GM19328 (cell line): ENCODE data around the gene SYNE1.
"Not testable (repeated sequence)": the region's sequence is repeated elsewhere in the genome, so short reads cannot be mapped to it uniquely, and the experiment has no call there.

Experiments
- ATAC-seq: cut with Tn5 transposase; IDR thresholded peaks from one replicate; pipeline ENCODE4 v1.9.1; 2021; ENCODE audit warnings: mild to moderate bottlenecking, moderate library complexity; ENCODE audit not compliant: unreplicated experiment

SYNE1 gene

DNA sequence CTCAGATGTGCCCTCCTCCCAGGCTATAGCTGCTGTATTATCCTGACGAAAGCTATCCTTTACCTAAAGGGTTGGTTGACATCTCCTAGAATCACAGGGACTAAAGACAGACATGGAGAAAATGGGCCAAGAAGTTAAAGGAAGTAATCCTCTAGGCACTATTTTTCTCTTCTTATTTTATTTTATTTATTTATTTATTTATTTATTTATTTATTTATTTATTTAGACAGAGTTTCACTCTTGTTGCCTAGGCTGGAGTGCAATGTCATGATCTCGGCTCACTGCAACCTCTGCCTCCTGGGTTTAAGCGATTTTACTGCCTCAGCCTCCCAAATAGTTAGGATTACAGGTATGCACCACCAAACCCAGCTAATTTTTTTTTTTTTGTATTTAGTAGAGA, 309.0 kb downstream of the SYNE1 start:
- not testable (repeated sequence) for ATAC-seq

DNA sequence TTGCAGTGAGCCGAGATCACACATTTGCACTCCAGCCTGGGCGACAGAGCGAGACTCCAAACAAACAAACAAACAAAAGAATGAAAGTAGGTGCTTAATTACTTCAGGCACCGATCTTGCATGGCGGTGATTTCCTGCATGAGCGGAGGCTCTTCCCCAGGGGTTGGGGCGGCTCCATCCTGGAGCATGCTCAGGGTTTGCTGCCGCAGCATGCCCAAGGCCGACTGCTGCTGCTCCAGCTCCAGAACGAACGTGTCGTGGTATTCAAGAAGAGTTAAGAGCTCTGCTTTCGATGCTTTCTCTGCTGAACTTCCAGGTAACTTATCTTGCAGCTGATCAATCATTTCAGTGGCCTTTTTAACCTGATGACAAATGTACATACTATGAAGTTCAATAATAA, 313.8 kb downstream of the SYNE1 start:
- no peak for ATAC-seq

DNA sequence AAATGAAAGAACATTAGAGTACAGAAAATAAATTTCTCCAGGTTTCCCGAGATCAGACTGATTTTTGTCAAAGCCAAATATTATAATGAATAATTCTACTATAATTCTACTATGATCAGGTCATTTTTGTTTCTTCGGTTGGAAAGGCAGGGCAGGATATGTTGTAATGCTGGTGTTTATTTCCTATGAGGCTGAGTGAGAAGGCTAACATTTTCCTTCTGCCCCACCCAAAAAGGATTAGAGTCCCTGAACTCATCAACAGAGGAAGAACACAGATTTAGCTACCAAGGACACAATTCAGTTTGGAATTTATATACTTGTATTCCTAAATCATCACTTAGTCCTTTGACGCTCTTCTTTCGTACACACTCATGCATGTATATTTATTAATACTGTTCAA, 318.9 kb downstream of the SYNE1 start:
- no peak for ATAC-seq

DNA sequence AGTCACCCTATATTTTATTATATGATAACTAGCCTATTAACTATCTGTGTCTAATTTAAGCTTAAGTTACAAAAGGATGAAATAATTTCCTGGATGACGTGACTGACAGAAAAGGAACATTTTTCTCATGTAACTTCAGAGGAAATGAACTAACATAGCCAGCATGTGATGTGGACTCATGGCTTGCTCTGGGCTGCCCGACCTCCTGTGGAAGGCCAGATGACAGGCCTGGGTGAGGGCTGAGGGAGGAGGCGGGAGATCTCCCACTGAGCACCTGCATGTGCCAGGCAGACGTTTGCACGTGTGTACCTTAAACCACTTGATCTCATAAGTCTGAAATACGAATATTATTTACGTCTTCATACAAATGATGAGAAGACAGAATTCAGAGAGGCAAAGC, 321.1 kb downstream of the SYNE1 start:
- ATAC-seq: no peak

DNA sequence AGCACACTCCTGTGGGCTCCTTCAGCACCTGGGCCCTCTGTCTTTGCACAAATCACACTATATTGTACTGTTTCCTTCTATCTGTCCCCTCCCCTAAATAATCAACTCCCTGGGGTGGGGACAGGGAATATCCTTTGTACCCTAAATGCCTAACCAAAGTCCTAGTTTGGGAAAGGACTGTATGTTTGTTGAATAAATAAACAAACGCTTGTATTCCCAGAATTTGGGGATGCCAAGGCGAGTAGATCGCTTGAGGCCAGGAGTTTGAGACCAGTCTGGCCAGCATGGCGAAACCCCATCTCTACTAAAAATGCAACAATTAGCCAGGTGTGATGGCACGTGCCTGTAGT, 322.7 kb downstream of the SYNE1 start:
- no peak for ATAC-seq

DNA sequence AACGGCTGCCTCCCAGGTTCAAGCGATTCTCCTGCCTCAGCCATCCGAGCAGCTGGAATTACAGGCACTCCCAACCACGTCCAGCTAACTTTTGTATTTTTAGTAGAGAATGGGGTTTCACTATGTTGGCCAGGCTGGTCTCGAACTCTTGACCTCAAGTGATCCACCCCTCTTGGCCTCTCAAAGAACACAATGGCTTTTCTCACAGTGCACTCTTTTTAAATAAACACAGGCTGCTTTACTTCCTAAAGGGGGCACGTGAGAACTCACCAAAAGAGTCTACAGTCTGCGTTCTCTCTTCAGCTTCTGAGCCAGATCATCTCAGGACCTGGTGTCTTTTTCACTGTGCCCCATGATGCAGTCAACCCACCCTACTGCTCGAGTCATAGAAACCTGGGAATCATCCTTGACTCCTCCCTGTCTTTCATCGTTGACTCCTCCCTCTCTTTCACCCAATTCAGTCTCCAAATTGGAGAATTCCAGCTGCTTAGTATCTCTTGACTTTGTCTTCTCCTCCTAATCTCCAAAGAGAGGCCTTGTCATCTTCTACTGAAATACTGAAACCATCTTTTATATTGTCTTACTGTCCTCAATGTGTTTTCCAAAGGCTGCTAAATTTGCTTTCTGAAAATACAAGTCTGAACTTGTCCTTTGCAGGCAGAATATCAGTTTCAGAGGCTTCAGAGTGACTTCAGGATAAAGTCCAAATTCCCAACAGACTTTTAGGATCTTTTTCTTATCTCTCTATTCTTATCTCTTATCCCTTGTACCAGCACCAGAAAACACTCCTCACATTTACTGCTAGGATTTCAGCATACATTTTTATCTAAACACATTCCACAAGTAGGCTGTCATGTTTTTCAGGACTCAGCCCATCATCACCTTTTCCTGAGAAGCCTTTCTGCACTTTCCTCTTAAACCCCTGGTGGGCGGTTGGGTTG, 323.4 kb downstream of the SYNE1 start:
- no peak for ATAC-seq

DNA sequence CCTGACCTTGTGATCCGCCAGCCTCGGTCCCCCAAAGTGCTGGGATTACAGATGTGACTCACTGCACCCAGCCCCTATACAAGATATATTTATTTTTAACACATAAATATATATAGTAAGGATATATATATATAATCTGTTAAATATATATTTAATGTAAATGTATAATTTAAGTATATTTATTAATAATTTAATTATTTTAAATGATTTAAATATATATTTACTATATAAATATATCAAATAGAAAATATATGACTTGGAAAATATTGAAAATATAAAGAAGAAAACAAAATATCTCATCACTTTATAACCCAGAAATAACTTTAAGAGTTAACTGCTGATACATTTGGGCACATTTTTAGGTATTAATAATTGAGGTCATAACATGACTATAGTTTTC, 324.7 kb downstream of the SYNE1 start:
- ATAC-seq: no peak

DNA sequence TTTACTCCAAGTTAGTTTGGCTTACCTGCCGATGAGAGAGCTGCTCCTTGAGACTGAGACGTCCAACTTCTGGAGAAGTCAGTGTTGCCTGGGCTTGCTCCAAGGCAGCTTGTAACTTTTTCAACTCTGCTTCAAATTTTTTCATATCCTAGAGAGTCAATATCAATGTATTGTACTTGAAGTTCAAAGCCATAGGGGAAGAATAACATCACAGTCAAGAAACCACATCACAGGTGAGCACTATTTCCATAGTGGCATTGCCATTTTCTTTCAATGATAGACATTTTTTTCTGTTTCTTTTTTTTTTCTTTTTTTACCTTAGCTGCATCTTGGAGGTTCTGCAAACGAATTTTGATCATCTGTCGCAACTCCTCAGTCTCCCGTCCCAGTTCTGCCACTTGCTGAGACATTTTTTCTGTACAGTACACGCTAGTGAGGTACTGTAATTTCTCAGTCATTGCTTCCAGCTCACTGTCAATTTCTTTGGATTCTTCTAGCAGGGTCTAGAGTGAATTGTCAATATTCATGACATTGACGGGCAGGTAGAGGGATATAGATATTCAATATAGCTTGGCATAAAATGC, 326.7 kb downstream of the SYNE1 start:
- no peak for ATAC-seq

DNA sequence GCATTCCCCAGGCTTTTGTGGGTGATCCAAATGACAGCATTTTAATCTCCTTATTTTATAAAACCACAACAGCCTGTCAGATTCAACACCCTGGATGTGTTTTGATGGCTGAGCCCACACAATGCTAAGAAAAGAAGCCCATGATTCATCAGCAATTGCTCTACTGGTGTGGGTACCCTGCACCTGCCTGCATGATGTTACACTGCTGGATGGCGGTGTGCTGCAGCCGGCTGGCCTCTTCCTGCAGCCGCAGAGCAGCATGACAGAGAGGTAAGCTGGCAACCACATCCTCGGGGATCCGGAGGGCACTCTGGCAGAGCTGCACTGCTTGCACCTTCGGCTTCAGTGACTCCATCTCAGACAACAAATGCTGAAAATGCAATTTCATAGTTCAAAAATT, 327.5 kb downstream of the SYNE1 start:
- no peak for ATAC-seq

DNA sequence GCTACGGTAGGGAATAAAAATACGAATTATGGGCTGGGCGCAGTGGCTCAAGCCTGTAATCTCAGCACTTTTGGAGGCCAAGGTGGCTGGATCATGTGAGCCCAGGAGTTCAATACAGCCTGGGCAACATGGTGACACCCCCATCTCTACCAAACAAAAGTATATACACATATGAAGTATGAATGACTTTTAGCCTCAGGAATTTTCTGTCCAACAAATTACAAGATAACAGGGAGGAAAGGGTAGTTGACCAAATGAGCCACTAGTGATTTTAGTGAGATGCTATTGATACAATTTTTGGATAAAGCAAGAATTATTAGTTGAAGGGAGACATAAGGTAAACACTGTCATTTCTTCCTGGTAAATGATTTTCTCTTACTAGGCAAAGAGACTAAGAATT, 328.2 kb downstream of the SYNE1 start:
- ATAC-seq: no peak

DNA sequence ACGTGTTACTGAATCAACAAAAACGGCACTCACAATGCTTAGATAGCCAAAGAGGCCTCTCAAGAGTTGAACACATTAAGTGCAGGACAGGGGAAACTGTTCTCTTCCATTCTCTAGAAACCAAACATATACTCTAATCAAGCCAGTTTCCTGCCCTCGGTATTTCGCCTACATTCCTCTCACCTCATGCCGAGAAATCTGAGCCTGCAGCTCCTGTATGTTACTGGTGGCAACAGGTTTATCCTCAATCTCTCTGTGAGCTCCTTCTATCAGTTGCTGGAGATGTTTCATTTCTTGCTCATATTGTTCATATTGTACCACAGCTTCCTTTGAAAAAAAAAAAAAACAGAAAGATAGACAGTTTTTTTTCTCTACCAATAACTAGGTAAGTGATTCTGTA, 328.9 kb downstream of the SYNE1 start:
- no peak for ATAC-seq

DNA sequence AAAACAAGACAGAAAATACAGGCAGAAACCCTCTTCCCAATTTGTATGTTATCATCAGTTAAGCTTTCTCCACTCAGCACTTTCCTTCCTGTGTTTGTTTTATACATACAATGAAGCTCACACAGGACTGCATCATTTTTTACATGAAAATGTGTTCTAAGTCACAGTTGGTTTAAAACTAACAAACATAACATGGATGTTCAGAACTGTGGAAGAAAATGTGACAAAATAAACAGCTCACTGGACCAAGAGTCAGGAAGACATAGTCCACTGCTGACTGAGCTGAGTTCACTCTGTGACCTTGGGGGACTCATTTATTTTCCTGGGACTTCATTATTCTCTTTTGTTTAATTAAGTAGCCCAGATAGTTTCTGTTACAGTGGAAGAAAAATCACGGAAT, 331.5 kb downstream of the SYNE1 start:
- ATAC-seq: no peak

DNA sequence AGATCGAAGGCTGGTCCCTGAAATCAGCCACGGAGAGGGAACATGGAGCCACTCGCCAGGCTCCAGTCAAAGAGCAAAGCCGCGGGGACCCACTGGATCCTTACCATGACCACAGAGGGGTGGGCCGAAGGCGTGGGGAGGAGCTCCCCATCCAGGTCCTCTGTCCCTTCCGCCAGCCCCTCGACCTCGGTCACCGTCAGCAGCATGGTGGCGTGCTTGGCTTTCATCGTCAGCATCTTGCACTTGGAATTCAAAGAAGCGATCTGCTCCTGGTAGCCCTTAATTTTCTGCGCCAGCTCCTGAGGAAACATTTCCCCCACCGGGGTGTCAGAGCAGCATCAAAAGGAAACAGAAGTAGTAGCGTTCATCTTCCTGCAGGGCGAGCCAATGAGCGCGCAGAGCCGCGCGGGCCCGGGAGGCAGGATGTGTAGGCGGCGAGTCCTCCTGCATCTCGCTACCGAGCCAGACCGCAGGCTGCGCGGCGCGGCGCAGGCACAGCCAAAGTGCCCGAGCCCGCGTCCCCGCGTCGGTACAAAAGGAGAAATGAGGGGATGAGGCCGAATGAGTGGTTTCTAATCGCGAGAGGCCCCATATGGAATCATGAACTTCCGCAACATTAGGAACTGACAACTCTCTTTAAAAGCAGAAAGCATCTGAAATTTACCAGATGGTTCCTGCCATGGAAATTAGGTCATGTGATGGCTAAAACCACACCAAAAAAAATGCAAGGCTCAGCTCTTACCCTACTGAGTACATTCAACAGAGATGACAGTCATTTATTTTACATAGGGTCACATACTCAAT, 335.2 kb downstream of the SYNE1 start:
- peak; percentile 93 for ATAC-seq

DNA sequence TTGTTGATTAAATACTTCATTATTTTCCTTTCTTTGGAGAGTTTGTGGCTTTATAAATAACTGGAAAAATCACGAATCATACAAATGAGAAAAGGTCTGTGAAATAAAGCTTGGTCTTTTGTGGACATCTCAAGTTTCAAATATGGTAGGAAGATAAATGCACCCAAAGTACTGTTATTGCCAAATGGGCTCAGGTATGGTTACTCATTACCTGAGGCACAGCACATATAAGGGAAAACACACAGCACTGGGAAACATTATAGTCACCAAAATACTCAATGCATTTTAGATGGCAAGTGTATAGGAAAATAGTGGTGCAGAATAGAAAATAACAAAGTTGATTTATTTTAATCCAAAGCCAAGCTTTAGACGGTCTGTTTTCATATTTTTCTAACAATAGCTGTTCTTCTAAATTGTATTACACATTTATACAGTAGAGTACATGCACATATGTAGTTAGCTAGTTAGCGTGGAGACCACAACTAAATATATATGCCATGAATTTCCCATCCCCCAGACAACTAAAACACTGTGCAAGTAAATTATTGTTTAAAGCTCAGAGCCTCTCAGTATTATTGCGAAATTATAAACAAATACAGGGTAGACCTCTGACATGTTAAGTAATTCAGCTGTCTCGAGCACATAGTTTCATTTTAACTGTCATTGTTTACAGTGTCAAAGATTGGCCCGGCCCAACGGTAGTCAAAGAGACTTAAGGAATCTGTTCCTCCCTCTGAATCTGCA, 336.0 kb downstream of the SYNE1 start:
- ATAC-seq: peak; percentile 18

DNA sequence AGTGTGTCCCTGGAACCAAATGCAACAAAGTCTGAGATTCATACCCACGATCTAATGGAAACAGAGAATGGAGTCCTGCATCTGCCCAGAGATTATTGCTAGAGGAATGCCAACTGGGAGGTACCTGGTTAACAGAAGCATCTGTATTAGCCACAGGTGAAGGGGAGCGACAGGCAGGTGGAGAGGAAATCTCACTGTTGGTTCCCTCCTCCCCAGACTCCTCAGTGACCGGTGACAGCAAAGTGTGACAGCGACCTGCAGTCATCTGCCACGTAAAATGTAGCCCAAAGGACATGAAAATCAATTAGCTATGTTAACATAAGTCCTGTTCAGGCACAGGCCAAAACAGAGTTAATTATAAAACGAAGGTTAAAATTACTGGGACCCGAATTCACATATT, 336.6 kb downstream of the SYNE1 start:
- no peak for ATAC-seq

DNA sequence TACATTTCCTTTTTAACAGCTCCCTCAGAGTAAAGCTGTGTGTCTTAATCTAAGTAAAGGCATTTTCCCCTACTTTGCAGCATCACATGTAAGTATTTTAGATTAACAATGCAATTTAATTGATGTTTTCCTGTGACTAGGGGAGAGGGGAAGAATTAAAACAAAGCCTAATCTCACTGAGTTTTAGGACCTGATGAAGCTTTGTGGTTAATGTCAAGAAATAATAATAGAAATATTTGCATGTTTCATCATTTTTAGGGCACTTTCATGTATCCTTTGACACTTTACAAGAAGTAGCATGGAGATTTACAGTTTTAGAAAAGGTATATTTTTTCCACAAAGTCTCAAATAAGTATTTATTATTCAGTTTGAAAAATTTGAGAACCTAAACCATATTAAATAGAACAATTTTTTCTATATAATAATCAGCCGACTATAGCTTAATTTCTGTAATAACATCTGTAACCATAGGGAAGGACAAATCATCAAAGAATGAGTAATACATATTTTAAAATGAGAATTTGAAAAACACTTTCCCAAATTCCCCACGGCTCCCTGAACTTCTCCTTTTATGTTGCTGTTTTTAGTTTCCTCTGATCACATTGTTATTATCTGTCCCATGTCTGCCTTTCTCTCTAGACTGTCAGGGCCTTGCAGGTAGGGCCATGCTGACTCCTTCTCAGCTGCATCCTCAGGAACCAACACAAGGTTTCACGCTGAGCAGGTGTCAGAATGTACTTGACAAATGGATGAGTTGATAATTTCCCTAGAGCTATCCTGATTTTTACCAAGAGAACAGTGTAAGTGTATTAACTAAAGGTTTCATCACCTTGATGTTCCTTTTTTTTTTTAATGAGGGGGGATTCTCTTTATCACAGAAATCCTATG, 338.1 kb downstream of the SYNE1 start:
- no peak for ATAC-seq

DNA sequence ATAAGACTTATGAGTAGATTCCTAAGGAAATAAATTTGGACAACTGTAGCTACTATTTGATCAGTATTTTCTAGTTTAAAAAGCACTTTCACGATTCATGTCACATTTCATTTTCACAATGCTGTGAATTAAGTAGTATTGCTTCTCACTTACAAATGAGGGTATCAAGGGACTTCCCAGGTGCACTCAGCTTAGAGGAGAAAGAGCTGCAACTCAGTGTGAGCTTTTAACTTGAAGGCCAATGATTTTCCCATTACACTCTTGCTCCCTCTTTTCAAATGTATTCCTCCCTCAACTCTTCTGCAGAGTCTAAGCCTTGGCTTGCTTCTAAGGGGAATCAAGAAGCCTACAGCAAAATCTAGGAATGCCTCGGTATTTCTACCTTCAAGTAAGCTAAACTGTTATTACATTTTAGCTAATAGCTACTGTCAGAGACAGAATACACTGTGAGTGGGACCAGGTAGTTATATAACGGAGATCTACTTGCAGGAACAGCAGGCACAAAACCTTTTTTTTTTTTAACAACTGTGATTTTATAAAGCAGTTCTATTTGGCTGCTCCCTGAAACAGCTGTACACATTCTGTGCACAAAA, 339.0 kb downstream of the SYNE1 start:
- ATAC-seq: no peak

DNA sequence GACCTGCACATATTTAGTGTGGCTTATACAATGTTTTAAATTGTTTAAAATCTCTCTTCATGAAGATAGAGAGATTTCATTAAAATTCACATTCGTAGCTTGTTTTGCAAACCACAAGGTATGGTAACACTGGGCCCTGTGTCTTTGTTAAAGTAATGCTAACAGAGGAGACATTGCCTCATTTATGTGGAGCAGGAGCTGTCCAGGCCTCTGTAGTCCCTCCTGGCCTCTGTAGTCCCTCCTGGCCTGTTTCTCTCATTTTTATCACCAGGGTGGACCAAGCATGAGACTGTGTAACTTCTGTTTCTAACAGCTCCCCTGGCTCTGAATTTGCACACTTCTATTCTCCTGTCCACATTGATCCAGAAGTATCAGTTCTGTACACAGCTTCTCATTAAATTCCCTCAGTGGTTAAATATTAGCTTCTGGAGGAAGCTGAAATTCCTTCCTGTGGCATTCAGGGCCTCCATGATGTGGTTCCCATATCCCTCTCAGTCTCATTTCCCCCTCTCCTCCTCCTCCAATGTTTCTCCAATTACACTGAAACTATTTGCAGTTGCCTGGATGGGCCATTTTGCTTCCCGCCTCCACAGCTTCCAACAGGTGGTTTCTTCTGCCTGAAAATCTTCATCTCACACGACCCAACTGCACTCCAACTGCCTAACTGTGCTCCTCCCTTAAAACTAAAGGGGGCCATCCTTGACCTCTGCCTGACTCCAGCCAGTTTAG, 340.4 kb downstream of the SYNE1 start:
- ATAC-seq: no peak

DNA sequence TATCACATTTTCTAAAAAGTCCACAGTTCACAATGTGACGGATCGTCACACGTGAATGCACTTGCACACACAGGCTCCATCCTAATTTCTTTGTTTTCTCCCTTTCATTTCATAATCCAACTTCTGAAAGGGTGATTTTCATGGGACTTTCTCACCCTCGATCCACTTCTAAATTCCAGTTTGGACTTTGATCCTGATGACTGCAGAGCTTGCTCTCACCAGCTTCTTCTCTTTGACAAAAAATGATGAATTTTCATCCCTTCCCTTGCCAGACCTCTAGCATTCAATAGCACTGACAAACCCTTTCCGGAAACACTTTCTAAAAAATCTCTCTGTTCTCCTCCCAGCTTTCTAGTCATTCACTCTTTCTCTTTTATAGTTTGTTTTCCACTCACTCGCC, 341.2 kb downstream of the SYNE1 start:
- no peak for ATAC-seq
